MM.1S (cell line): ENCODE data around the gene CXCL12.

ENCODE experiments used
- EZH2 ChIP-seq: fragments of 300-600 bp; sonication (generic); optimal IDR thresholded peaks from 2 replicates; pipeline ENCODE3; 2017; ENCODE audit warnings: low read depth, mild to moderate bottlenecking, antibody characterized with exemption, low read length, mixed read lengths
- EZH2phosphoT487 ChIP-seq: fragments of 300-600 bp; sonication (generic); IDR thresholded peaks from 2 replicates; pipeline ENCODE4 v1.6.1; 2018; ENCODE audit warnings: antibody characterized with exemption, low read length

DNA sequence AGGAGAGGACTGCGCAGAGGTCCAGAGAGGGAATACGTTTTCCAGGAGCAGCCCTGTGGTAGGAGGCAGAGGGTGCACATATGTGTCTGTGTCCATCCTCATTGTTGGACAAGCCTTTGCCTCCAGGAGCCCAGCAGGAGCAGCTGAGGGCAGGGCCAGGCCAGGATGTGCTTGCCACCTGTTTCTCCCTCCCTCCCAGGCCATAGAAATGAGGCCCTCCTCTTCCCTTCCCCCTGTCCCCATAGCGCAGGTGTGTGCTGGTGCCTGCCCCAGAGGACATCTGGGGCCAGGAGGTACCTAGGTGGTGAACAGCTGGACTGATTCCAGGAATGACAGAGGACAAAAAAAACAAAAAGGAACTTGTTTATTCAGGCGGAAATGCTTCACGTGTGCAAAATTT lies 10.5 kb upstream of the CXCL12 start:
- TF ChIP-seq EZH2phosphoT487 (no peak), EZH2 (no peak)
